Gastroesophageal sphincter (tissue), 3 donors: ENCODE data around the gene IL2RA.

Experiments
- POLR2A ChIP-seq, 2 donors: fragments of 450-650 bp; IDR thresholded peaks; one replicate each; pipeline ENCODE4 v1.6.1; 2017; ENCODE audit warnings: antibody characterized with exemption in 2 of 2, mild to moderate bottlenecking in 2 of 2, moderate library complexity in 1 of 2
- TF ChIP-seq, protein P1 (sequence below), 4 experiments: fragments of 200-600 bp in 2 of 4; fragments of 450-650 bp in 2 of 4; sonication (generic) in 1 of 4; IDR thresholded peaks; one replicate each; pipeline ENCODE4 v1.5.1; 2017 to 2019; ENCODE audit warnings: antibody characterized with exemption in 4 of 4, mild to moderate bottlenecking in 2 of 4, moderate library complexity in 2 of 4

DNA sequence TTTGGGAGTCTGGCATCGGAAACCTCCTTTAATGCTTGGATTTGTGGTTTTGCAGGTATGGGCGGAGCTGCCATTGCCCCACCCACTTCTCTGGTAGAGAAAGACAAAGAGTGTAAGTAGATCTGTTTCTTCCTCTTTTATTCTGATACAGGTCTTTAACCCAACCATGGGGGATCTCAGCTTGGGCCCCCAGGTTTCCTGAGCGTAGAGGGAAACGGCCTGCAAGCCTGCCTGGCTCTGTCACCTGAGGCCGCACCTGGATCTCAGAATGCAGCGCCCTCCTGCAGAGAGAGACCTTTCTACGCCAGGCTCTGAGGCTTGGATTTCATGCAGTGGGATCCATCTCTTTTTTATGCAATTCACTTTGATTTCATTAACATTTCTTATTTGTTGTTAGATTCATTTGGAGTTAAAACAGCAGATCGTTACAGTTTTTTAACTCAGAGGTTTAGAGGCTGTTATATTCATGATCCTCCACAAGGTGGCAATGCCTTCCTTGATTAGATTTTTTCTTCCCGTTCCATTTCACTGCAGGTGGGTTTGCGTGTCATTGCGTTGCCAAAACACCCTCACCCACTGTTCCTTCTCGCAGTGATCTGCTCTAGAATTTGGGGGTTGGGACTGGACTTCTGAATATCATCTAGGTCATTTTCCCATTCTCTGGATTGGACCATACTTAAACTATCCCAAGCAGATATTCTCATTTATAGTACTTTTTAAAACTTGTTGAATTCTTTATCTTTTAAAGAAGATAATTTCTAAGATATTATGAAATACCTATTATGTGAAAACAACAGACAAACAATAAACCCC lies 46.7 kb upstream of the IL2RA start:
- TF ChIP-seq, protein P1, sequence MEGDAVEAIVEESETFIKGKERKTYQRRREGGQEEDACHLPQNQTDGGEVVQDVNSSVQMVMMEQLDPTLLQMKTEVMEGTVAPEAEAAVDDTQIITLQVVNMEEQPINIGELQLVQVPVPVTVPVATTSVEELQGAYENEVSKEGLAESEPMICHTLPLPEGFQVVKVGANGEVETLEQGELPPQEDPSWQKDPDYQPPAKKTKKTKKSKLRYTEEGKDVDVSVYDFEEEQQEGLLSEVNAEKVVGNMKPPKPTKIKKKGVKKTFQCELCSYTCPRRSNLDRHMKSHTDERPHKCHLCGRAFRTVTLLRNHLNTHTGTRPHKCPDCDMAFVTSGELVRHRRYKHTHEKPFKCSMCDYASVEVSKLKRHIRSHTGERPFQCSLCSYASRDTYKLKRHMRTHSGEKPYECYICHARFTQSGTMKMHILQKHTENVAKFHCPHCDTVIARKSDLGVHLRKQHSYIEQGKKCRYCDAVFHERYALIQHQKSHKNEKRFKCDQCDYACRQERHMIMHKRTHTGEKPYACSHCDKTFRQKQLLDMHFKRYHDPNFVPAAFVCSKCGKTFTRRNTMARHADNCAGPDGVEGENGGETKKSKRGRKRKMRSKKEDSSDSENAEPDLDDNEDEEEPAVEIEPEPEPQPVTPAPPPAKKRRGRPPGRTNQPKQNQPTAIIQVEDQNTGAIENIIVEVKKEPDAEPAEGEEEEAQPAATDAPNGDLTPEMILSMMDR (IDR thresholded peaks at IDR 0.05) = peak; percentile 71 to 84 (median 79)
- no peak for TF ChIP-seq POLR2A (IDR thresholded peaks at IDR 0.05)
